Stimulated activated CD4-positive, alpha-beta T cell treated with anti-CD3 and anti-CD28 coated beads, Interleukin-2, amount 100 ng/mL, for 4 hours (primary cell): ENCODE results near the gene TP53TG5.

Experiments used
- DNase-seq: peaks from one replicate; pipeline ENCODE4 v3.0.0-alpha.2; 2020; ENCODE audit warnings: low read depth

Gene TP53TG5

DNA sequence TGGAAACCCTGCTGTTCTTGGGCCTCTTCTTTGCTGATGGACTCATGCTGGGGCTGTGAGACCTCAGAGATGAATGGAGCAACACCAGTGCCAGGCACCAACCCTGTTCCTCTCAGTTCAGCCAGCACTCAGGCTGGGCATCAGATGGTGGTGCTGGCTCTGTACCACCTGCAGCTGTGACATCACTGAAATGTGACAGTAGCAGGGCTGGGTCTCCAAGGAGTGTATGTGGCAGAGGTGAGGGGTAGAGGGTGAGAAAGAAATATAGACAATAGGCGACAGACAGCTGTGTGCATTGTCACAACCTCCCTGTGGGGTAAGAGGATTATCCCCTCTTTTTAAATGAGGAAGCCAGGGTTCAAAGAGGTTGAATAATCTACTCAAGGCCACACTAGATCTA is at the start of gene TP53TG5:
Gene TP53TG5 (minus strand): TSS at position 135 of the 400 bp plus-strand sequence. CDS start 89 bp downstream, at position 46.
- DNase-seq, result no peak

DNA sequence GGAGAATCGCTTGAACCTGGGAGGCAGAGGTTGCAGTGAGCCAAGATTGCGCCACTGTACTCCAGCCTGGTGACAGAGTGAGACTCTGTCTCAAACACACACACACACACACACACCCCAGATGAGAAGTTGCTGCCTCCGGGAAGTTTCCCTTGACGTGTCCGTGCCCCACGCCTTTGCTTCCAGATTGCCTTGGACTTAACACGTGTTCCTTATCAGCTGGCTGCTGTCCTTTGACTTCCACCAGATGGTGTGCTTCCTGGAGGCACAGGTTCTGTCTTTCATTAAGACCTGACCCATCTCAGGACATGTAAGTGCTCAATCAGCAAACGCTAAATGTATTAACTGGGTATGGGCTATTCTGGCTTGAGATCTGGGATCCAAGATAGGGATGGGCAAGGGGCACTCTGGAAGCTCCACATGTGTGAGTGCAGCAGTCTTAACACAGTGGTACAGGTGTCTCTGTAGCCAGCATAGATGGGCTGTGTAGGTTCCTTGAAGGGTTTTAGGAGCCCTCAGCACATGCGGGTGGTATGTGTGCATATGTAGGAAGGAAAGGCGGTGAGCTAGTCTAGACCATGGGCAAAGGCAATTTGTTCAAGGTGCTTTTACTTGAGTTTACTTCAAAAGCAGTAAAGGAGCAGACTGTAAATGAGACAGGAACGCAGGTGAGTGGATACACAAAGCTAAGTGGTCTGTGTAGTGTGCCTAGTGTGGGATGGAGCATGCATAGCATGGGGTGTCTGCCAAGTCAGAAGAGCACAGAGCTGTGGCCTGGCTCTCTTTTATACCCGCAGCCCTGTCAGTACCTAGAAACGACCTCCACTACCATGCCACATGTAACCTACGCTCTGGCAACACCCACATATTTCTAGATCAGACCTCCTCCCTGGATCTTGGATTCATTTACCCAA is 49.4 kb upstream of the TP53TG5 start:
- no peak for DNase-seq

DNA sequence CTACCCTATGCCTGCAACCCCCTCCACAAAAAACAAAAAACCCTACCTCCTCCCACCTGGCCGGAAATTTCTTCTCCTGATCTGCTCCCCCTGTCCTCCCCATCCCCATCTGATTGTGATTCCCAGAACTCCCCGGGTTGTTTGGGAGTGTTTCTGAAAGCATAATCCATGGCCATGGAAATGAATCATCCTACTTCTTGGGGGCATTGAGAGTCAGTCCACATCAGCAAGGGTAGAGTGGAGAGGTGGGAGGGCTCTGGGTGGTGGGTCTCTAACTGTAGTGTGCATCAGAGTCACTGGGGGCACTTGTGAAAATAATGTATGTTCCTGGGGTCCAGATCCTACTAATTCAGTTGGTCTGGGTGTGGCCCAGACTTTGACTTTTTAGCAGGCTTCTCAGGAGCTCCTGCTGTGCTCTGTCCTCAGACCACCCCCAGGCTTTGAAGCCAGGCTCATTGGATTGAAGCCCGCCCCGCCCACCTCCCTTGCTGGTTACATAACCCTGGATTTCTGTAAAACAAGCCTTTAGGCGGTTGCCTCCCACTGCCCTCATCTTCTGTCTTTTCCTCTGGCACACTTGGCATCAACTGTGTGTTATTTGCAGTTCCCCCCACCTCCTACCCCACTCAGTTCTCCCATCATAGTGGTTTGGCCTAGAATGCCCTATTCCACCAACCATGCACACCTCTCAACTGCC is 48.3 kb upstream of the TP53TG5 start:
- DNase-seq, result no peak

DNA sequence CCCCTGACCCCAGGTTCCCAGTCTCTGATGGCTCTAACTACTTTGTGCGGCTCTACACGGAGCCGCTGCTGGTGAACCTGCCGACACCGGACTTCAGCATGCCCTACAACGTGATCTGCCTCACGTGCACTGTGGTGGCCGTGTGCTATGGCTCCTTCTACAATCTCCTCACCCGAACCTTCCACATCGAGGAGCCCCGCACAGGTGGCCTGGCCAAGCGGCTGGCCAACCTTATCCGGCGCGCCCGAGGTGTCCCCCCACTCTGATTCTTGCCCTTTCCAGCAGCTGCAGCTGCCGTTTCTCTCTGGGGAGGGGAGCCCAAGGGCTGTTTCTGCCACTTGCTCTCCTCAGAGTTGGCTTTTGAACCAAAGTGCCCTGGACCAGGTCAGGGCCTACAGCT is 47.4 kb upstream of the TP53TG5 start:
- no peak for DNase-seq

DNA sequence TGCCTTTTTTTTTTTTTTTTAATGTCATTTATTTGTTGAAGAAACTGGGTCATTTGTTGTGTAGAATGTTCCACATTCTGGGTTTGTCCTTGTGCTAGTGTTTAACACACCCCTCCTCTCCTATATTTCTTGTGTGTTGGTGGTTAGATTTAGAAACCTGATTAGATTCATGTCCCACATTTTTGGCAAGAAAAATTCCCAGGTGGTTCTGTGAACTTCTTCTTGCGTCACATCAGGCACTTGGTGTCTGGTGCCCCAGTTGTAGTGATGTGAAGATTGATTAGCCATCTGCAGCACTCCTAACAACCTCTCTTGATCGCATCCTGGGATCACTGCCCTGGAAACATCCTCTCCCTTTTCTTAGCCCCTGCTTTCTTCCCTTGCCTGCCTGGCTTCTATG is 45.6 kb upstream of the TP53TG5 start:
- no peak for DNase-seq

DNA sequence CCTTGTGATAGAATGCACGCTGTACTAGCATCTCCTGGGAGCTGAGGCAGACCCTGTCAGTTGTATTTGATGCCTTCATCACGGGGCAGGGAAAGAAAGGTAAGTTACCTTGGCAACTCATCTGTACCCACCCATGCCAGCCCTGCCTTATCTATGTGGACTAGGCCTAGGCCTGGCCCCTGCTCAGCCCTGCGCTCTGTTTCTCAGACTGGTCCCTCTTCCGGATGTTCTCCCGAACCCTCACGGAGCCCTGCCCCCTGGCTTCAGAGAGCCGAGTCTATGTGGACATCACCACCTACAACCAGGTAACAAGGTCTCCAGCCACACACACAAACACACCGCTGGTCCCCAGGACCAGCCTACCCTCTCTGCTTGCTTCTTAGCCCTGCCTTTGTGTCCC is 42.0 kb upstream of the TP53TG5 start:
- no peak for DNase-seq

DNA sequence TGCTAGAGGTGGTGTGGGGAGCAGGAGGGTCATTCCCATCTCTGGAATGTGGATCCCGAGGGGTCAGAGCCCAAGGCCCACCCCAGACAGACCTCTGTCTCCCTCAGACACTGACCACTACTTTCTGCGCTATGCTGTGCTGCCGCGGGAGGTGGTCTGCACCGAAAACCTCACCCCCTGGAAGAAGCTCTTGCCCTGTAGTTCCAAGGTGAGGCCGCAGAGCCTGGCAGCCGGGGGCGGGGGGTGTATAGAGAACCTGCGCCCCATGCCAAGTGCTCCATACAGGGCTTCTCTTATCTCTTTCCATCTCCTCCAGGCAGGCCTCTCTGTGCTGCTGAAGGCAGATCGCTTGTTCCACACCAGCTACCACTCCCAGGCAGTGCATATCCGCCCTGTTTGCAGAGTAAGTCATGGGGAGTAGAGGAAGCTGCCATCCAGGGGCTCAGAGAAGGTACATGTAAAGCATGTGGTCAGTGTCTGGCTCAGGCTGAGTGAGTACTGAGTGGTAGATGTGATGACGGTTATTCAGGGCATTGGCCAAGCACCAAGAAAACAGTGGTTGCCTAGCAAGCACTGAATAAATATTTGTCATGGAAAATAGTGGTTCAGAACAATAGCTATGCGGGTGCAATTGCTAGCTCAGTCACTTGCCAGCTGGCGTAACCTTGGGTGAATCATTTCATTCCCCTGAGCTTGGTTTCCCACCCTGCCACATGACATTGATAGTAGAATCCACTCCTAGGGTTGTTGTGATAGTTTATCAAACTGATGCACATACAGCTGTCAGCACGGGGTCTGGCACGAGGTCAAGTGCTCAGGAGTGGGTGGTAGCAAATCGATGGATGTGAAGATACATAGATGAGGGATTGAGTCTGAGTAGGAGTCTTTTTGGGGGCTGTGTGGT is 41.3 kb upstream of the TP53TG5 start:
- DNase-seq, result no peak

DNA sequence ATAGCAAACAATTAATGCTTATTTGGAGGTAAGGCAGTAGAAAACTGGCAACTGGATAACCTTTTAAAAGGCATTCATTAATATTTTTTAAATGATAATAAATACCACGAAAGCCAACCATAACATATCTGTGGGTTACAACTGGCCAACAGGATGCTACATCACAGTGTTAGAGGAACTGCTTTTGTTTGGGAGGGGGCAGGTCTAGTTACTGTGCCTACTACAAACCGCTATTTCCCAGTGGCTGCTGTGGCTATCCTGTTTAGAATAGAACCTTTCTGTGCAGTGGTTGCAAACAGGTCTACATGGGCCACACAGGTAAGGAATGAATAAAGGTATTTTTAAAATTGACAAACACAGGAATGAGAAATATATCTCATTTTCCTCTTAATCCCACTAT is 38.8 kb upstream of the TP53TG5 start:
- no peak for DNase-seq

DNA sequence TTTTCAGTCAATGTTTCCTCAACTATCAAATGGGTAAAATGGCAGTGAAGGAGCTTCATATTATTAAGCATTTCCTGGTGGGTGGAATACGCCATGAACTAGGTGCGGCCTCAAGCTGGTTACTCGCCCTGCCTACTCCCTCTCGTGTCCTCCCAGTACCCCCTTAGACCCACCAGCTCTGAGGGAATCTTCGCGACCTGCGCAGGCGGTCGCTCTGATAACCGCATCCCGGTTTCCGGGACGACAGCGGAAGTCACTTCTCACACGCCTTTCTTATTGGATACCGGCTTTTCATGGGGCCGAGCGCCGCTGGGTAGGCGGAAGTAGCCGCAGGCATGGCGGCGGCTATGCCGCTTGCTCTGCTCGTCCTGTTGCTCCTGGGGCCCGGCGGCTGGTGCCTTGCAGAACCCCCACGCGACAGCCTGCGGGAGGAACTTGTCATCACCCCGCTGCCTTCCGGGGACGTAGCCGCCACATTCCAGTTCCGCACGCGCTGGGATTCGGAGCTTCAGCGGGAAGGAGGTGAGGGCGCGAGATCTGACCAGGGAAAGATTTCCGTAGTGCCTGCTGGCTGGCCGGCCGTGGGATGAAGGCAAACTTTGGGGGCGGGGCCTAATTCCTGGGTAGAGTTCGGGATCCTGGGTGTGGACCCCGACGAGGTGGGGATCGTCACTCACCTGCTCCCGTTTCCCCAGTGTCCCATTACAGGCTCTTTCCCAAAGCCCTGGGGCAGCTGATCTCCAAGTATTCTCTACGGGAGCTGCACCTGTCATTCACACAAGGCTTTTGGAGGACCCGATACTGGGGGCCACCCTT is 37.9 kb upstream of the TP53TG5 start, which contains the start of gene PIGT:
Gene PIGT (plus strand): TSS at position 320 of the 816 bp plus-strand sequence. CDS start 16 bp downstream, at position 336.
- peak; percentile 88 for DNase-seq

DNA sequence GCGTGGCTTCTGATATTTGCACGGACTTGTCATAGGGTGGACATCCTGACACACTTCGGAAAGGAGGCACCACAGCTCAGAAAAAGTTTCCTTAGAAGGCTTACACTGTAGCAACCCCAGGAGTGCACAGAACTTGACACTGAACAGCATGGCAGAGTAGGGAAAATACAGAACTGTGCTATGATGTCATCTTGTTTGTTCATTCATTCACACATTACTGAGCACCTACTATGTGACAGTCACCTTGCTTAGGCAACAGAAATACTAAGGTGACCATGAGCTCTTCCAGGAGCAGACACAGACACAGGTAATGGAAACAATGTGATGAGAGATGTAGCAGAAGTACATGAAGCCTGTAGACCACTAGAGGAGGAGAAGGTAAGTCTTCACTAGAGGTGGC is 35.4 kb upstream of the TP53TG5 start:
- DNase-seq, result no peak

DNA sequence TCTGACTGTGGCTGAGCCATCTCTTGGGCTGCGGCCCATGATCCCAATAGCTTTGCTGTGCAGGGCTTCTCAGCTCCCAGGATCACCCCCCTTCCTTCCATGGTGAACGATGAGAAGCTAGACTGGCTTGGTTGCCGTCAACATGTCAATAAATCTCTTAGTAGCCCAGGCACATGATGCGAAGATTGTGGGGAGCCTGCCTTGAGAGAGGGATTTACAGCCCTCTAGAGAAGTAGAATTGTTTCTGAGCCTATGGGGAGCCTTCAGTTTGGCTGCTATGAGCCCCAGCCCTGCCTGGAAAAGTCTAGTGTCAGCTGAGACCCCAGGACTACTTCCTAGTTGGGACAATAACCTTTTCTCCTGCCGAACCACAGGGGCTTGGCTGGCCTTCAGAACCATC is 34.5 kb upstream of the TP53TG5 start:
- DNase-seq, result no peak

DNA sequence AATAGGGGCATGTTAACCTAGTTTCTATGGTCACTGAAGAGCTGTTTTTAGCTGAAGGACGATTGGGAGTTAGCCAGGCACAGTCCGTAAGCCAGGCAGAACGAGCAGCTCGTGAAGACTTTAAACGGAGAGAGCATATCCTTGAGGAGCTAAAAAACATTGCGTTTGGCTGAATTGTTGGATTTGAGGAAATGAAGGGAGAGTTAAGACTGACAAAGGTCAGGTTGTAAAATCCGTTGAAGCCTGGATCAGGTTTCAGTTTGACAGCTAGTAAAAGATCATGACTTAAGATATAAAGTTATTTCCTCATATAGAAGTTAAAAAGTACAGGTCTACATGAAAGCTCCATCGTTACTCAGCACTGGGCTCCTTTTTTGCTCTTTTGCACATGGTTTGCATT is 32.8 kb upstream of the TP53TG5 start:
- DNase-seq, result no peak

DNA sequence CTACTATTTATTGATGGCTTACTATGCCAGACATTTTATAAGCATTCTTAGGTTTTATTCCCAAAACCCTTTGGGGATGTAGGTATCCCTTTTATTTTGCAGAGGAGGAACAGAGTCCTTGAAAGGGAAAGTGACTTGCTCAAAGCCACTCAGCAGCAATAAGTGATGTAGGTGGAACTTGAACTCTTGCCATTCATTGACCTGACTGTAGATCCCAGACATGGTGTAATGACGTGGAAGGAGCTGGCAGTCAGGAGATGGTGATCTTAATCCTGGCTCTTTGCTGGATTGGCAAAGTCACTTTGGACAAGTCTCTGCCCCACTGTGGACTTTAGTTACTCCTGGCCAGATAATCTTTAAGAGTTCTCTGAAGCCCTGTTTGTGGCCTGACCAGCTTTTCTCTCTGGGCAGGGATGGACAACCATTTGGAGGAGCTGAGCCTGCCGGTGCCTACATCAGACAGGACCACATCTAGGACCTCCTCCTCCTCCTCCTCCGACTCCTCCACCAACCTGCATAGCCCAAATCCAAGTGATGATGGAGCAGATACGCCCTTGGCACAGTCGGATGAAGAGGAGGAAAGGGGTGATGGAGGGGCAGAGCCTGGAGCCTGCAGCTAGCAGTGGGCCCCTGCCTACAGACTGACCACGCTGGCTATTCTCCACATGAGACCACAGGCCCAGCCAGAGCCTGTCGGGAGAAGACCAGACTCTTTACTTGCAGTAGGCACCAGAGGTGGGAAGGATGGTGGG is 31.6 kb upstream of the TP53TG5 start:
- DNase-seq, result no peak

DNA sequence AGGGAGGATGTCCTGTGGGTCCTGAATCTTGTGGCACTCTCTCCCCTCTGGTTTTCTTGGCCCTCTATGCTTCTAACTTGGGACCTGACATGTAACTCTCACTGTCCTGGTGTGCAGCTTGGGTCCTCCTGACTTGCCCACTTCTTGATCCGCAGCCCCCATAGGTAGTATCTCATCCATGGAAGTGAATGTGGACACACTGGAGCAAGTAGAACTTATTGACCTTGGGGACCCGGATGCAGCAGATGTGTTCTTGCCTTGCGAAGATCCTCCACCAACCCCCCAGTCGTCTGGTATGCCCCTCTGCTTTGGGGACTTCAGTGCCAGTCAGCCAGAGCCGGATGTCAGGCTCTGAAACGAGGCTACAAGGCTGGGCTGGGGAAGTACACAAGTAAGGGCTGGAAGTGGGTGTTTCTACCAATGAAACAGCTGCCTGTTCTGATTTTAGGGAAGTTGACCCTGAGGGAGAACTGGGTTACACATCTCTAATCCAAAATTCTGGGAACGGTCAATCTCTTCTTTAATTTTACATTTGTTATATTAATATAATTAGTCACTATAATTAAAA is 30.6 kb upstream of the TP53TG5 start:
- no peak for DNase-seq

DNA sequence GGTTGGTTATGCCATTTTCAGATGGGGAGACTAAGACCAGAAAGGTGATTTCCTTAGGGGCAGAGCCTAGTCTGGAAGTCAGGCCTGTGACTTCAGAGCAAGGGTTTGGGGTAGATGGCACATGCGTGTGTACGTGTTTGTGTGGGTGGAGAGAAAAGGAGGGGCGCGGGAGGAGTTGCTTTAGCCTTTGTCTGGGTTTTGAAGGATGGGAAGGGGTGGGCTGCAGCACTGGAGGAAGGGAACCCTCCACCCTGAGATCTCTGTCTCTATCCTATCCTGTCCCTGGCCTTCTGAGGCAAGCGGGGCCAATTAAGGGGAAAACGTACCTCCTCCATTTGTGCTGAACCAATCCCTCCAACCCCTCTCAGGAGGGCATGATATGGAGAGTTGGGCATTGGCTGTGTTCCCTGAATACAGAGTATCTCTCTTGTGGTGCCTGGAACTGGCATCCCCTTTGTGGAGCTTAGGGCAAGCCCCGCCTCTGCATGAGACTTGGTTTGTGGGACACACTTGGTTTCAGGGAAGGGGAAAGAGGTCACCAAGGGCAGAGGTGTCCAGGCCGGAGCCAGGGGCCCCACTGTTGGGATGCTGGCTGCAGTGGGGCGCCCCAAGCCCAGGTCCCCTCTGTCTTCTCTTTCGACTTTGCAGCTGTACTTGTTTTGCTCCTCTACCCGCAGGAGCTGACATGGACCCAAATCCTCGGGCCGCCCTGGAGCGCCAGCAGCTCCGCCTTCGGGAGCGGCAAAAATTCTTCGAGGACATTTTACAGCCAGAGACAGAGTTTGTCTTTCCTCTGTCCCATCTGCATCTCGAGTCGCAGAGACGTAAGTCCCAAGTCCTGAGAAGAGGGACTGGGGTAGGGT is 29.9 kb upstream of the TP53TG5 start, which contains the start of gene DBNDD2:
Gene DBNDD2 (plus strand): TSS at position 507 of the 863 bp plus-strand sequence. CDS start 179 bp downstream, at position 686.
- DNase-seq, result peak; percentile 26

DNA sequence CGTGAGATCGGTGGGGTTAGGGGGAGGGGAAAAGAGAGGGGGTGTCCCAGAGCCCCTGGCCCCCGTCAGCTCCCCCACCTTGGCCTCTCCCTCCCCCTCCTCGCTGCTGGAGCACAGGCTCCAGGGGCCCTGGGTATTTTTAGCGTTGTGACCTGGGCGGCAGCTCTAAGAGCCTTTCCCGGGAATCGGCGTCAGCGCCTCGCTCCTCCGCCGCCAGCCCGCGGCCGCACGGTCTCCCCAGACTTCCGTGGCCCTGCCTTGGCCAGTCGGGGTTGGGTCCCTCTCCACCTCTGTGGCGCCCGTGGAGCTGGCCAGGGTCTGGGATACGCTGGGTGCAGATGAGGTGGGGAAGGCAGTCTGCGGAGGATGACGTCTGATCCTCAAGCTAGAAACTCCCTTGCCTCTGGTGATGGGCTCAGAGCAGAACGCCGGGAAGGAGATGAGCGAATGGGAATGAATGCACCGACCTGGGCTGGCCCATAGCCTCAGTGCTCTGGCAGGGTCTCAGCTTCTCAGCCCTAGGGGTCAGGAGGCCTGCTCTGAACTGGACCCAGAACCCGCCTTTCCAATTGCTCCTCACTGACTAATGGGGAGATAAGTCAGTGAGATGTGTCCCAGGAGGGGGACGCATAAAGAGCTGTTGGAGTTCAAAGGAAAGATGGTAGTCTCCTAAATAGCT is 29.1 kb upstream of the TP53TG5 start:
- no peak for DNase-seq

DNA sequence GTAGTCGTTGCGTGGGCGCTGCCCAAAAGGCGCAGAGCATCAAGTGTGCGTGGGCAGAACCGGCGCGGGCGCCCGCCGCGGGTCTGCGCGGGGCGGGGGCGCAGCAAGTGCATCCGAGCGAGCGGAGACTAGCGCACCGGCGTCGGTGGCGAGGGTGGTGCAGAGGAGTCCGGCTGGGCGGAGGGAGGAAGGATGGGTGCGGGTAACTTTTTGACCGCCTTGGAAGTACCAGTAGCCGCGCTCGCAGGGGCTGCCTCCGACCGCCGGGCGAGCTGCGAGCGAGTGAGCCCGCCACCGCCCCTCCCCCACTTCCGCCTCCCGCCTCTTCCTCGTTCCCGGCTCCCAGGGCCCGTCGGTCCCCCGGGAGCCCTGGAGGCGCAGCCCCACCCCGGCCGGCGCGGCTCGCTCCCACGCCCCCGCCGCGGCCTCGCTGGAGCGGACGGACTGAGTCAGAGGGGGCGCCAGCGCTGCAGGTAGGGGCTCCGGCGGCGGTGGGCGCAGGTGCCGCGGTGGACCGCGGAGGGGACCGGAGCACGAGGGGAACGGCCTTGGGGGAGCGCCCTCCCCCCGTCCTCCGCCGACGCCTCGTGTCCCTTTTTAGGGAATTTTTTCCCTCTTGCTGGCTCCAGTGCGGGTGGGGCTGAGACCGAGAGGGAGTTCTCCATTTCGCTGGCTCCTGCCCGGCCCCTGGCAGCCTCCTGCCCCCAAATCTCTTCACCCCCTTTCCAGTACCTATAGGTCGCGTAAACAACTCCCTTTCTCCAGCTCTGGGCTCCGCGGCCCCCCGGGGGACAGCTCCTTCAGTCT is 28.3 kb upstream of the TP53TG5 start:
- peak; percentile 74 for DNase-seq
